K562 (cell line): ENCODE results near the gene TGOLN2. TPM values are rescaled to one million over a fixed set of nuclear protein-coding genes. Genes with fewer than 3 reads are reported as not detected.
"Not testable (repeated sequence)": the region's sequence is repeated elsewhere in the genome, so short reads cannot be mapped to it uniquely, and the experiment has no call there.

Source experiments
- ATAC-seq: fragments of 200-7000 bp; cut with Tn5 transposase; 3 replicates; pipeline ENCODE4 v1.9.1; 2020; ENCODE audit warnings: moderate library complexity
- BruUV-seq: library from RNA; stranded (reverse); fragments of 400-500 nt; replicated peaks from 2 replicates; lab custom pipeline; 2021; lab: Mats Ljungman, UMichigan
- CTCF ChIA-PET: fragments of 300-600 bp; formaldehyde crosslinking; extraction: SDS; loops from one replicate; lab custom pipeline; 2021; ENCODE audit warnings: low intra/inter-chr PET ratio; lab: Yijun Ruan, JAX
- POLR2A ChIA-PET: fragments of 300-600, 350-650 bp; sonication (Branson Sonifier 250); formaldehyde crosslinking; extraction: SDS; loops from one replicate; lab custom pipeline; 2021; ENCODE audit warnings: antibody characterized with exemption, inconsistent platforms; lab: Yijun Ruan, JAX
- DNase-seq, 4 experiments: peaks; one replicate each; pipeline versions ENCODE4 v3.0.0 to v3.0.0-alpha.2; 2011 to 2018; ENCODE audit warnings: low spot score in 3 of 4, mixed read lengths in 3 of 4; ENCODE audit errors: extremely low read depth in 1 of 4
- FAIRE-seq: peaks from 2 replicates; lab custom pipeline; 2011; peaks lifted over from hg19 to GRCh38; lab: Jason Lieb, UNC
- H2AFZ ChIP-seq: 2 replicates; pipeline ENCODE4 v1.6.0; 2011; ENCODE audit warnings: low read depth, low read length, control low read depth, inconsistent platforms
- H3K27ac ChIP-seq: fragments of 200-600 bp; 3 replicates; pipeline ENCODE4 v1.8.0; 2011; ENCODE audit warnings: low read depth, mild to moderate bottlenecking, control low read depth, inconsistent platforms, low read length, moderate library complexity, mixed read lengths; ENCODE audit errors: extremely low read depth
- H3K27me3 ChIP-seq, 2 experiments: fragments of 300-600 bp in 1 of 2; 2 replicates in 1 of 2; 3 replicates in 1 of 2; pipeline versions ENCODE4 v1.6.0 to v1.8.0; 2011; ENCODE audit warnings: inconsistent platforms in 2 of 2, low read length in 2 of 2, mild to moderate bottlenecking in 1 of 2, mixed read lengths in 1 of 2, moderate library complexity in 1 of 2; ENCODE audit not compliant: control insufficient read depth in 2 of 2, insufficient read depth in 2 of 2
- H3K36me3 ChIP-seq: fragments of 300-600 bp; 3 replicates; pipeline ENCODE4 v1.8.0; 2011; ENCODE audit warnings: mild to moderate bottlenecking, low read length, inconsistent platforms; ENCODE audit not compliant: control insufficient read depth, insufficient read depth
- H3K4me1 ChIP-seq, 2 experiments: fragments of 200-600 bp in 1 of 2; replicated peaks in 1 of 2; 2 replicates in 1 of 2; 3 replicates in 1 of 2; pipeline versions ENCODE4 v1.5.1 to v1.8.0; 2011; ENCODE audit warnings: inconsistent platforms in 2 of 2, low read length in 2 of 2, mild to moderate bottlenecking in 1 of 2, mixed read lengths in 1 of 2, moderate library complexity in 1 of 2; ENCODE audit not compliant: control insufficient read depth in 2 of 2, insufficient read depth in 2 of 2
- H3K4me2 ChIP-seq: 2 replicates; pipeline ENCODE4 v1.6.1; 2011; ENCODE audit warnings: low read length, control low read depth, inconsistent platforms, mixed read lengths; ENCODE audit not compliant: insufficient read depth
- H3K4me3 ChIP-seq: fragments of 200-600 bp; sonication (generic), shearing (Covaris generic); 2 replicates; pipeline ENCODE4 v1.5.1; 2016; ENCODE audit warnings: control low read depth, inconsistent platforms
- H3K79me2 ChIP-seq: fragments of 200-600 bp; 3 replicates; pipeline ENCODE4 v1.8.0; 2011; ENCODE audit warnings: low read length, inconsistent platforms; ENCODE audit not compliant: control insufficient read depth, insufficient read depth
- H3K9ac ChIP-seq, 2 experiments: 2 replicates each; pipeline versions ENCODE4 v1.6.0 to v1.6.1; 2011; ENCODE audit warnings: low read depth in 2 of 2, low read length in 2 of 2, control low read depth in 1 of 2, inconsistent platforms in 1 of 2, mild to moderate bottlenecking in 1 of 2, mixed read lengths in 1 of 2; ENCODE audit not compliant: insufficient read depth in 1 of 2
- H3K9me1 ChIP-seq: one replicate; pipeline ENCODE4 v1.6.0; 2011; ENCODE audit warnings: inconsistent platforms, mild to moderate bottlenecking, low read length, moderate library complexity; ENCODE audit not compliant: control insufficient read depth, insufficient read depth
- H3K9me3 ChIP-seq: replicated peaks from 2 replicates; pipeline ENCODE4 v1.5.1; 2011; ENCODE audit warnings: low read depth, low read length, inconsistent platforms; ENCODE audit not compliant: control insufficient read depth, insufficient read depth
- H4K20me1 ChIP-seq: replicated peaks from 2 replicates; pipeline ENCODE4 v1.6.1; 2011; ENCODE audit warnings: low read length, inconsistent platforms, mixed read lengths; ENCODE audit not compliant: control insufficient read depth, insufficient read depth
- ELF2 ChIP-seq: fragments of 250-450 bp; sonication (Bioruptor Pico); IDR thresholded peaks from 2 replicates; pipeline ENCODE4 v1.5.0; 2021; ENCODE audit warnings: mild to moderate bottlenecking
- EP300 ChIP-seq: IDR thresholded peaks from 2 replicates; pipeline ENCODE4 v1.6.1; 2012; ENCODE audit warnings: low read length, improper control_type of control experiment
- MTA3 ChIP-seq: fragments of 450-650 bp; formaldehyde crosslinking; IDR thresholded peaks from 2 replicates; pipeline ENCODE4 v1.6.1; 2017; ENCODE audit warnings: mild to moderate bottlenecking, borderline replicate concordance
- MXI1 ChIP-seq: IDR thresholded peaks from 2 replicates; pipeline ENCODE4 v1.6.1; 2011; ENCODE audit warnings: low read depth, mild to moderate bottlenecking, improper control_type of control experiment, low read length
- TAF9B ChIP-seq: fragments of 450-650 bp; IDR thresholded peaks from 2 replicates; pipeline ENCODE4 v1.6.1; 2018; ENCODE audit warnings: mild to moderate bottlenecking; ENCODE audit not compliant: partially characterized antibody
- TCF7 ChIP-seq: sonication (generic); IDR thresholded peaks from 2 replicates; pipeline ENCODE4 v1.6.1; 2016; ENCODE audit warnings: antibody characterized with exemption, borderline replicate concordance
- ZFP30 ChIP-seq: fragments of 250-450 bp; sonication (Bioruptor Pico); IDR thresholded peaks from 2 replicates; pipeline ENCODE4 v1.8.0; 2022; ENCODE audit warnings: moderate library complexity, mild to moderate bottlenecking, inconsistent platforms, borderline replicate concordance
- ZFPM2 ChIP-seq: fragments of 250-450 bp; sonication (Bioruptor Pico); IDR thresholded peaks from 2 replicates; pipeline ENCODE4 v1.5.1; 2022; ENCODE audit warnings: mild to moderate bottlenecking
- WGBS: fragments of 100-300 bp; shearing (Covaris generic); methylation state at CpG from one replicate; pipeline ENCODE4 v1.1.6; 2016; ENCODE audit warnings: low coverage, mixed read lengths; ENCODE audit not compliant: insufficient coverage; ENCODE audit errors: missing lambda C conversion rate; 5-methylcytosine and 5-hydroxymethylcytosine counted together
- in situ Hi-C: fragments of 300-500 bp; cut with MboI; formaldehyde crosslinking; loops from 4 replicates; pipeline ENCODE4 v1.15.0; 2018; ENCODE audit warnings: inconsistent platforms, mixed read lengths
- intact Hi-C: fragments of 100-400 bp; cut with micrococcal nuclease; formaldehyde crosslinking; loops from 2 replicates; pipeline ENCODE4 v1.14.2; 2022
- polyA plus RNA-seq, 8 experiments: library from polyadenylated mRNA; depleted of rRNA in 4 of 8; stranded (reverse) in 5 of 8; unstranded in 3 of 8; fragments of >200 nt; fragmentation: Nextera tagmentation in 2 of 8; fragmentation: Illumina TruSeq in 1 of 8; extraction: Ambion mirVana in 2 of 8; extraction: Trizol in 1 of 8; gene quantifications; 2 replicates each; pipeline versions ENCODE4 v1.2.1 to v1.2.3, GENCODE V29; 2011 to 2014; ENCODE audit warnings: inconsistent platforms in 1 of 8, missing spikeins in 1 of 8
- total RNA-seq, 7 experiments: library from RNA; depleted of rRNA in 6 of 7; stranded (reverse); fragments of >200 nt in 6 of 7; fragmentation: Illumina TruSeq in 2 of 7; extraction: Trizol in 2 of 7; gene quantifications; 2 replicates each; pipeline versions ENCODE4 v1.2.1 to v1.2.3, GENCODE V29; 2011 to 2021; ENCODE audit warnings: low replicate concordance in 1 of 7
- TF ChIP-seq, protein P1 (sequence below): fragments of 250-450 bp; sonication (Bioruptor Pico); IDR thresholded peaks from 2 replicates; pipeline ENCODE4 v1.8.0; 2022; ENCODE audit warnings: inconsistent platforms, mild to moderate bottlenecking, moderate library complexity, borderline replicate concordance

The TGOLN2 gene
- total and polyA plus RNA-seq, 9 of the 15 experiments (the other 6 are each of a cell fraction or from before 2014, with no cell fraction given), result 13.0 to 66.5 (median 35.9) TPM

DNA sequence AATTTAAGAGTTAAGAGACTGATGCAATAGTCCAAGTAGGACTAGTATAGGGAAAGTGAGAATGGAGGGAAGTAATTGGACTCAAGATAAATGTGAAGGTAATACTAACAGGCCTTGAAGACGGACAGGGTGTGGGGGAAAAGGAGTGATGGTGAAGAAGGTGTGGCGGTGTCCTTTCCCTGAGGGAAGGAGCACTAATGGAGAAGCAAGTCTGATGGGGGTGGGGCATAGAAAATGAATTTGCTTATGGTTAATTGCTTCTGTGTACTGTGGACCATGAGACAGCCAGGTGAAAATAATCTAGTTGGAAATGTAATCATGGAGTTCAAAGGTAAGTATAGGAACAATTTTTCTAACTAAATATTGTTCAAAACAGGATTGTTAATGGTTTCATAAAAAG is 7.1 kb upstream of the TGOLN2 start:
- CTCF ChIA-PET, result no interaction called here
- in situ Hi-C loops (no loop called here), intact Hi-C loops (no loop called here)

DNA sequence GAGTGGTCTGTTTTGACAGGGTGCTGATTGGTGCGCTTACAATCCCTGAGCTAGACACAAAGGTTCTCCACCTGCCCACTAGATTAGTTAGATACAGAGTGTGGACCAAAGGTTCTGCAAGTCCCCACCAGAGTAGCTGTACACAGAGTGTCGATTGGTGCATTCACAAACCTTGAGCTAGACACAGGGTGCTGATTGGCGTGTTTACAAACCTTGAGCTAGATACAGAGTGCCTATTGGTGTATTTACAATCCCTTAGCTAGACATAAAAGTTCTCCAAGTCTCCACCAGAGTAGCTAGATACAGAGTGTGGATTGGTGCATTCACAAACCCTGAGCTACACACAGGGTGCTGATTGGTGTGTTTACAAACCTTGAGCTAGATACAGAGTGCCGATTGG is 6.1 kb upstream of the TGOLN2 start:
- H2AFZ ChIP-seq, H3K9me3 ChIP-seq, intact Hi-C loops, H4K20me1 ChIP-seq, H3K27ac ChIP-seq, CTCF ChIA-PET, FAIRE-seq, H3K27me3 ChIP-seq, ATAC-seq, H3K4me3 ChIP-seq, in situ Hi-C loops, H3K79me2 ChIP-seq, H3K36me3 ChIP-seq, H3K4me2 ChIP-seq, DNase-seq, H3K9me1 ChIP-seq, BruUV-seq, H3K9ac ChIP-seq: not testable (repeated sequence)
- H3K4me1 ChIP-seq, result peaks cover 7 to 12% of the 10 kb centered on the region in 2 experiments; a peak in 4 of 5 replicates
- 61% methylated on average over 3 of the region's 4 CpGs for WGBS
- POLR2A ChIA-PET, result interaction anchor here (0.6 to 1.1 kb wide), 2 partner anchors 43 to 59 kb away, joined by 3 read pairs; no protein-coding TSS in a partner anchor

More for the DNA sequence above, 7.1 kb upstream of the TGOLN2 start:
- 60% methylated on average over 2 of the region's 2 CpGs for WGBS
- Histone ChIP-seq H3K9me1 (no peaks in the 10 kb centered on the region), H3K27me3 (no peaks in the 10 kb centered on the region), H2AFZ (no peak overlapping the region), H3K79me2 (no peaks in the 10 kb centered on the region), H3K4me3 (no peak overlapping the region), H3K9me3 (no peaks in the 10 kb centered on the region), H3K36me3 (no peaks in the 10 kb centered on the region), H3K4me1 (peaks cover 0 to 3% of the 10 kb centered on the region in 2 experiments; a peak in 2 of 5 replicates), H4K20me1 (no peaks in the 10 kb centered on the region), H3K4me2 (no peak overlapping the region), H3K27ac (no peak overlapping the region), H3K9ac (no peak overlapping the region)
- ATAC-seq (no peak), DNase-seq (no peak), FAIRE-seq (no peak)
- BruUV-seq, result no TSS peak
- POLR2A ChIA-PET, result no interaction called here
- TF ChIP-seq MTA3, result no peak
- no peak for TF ChIP-seq EP300
- TF ChIP-seq ZFP30 (CRISPR knock-in tag), result no peak
- TF ChIP-seq ELF2 (CRISPR knock-in tag), result no peak
- TF ChIP-seq TAF9B, result no peak
- no peak for TF ChIP-seq TCF7
- TF ChIP-seq ZFPM2, result no peak
- no peak for TF ChIP-seq MXI1
- TF ChIP-seq, protein P1, sequence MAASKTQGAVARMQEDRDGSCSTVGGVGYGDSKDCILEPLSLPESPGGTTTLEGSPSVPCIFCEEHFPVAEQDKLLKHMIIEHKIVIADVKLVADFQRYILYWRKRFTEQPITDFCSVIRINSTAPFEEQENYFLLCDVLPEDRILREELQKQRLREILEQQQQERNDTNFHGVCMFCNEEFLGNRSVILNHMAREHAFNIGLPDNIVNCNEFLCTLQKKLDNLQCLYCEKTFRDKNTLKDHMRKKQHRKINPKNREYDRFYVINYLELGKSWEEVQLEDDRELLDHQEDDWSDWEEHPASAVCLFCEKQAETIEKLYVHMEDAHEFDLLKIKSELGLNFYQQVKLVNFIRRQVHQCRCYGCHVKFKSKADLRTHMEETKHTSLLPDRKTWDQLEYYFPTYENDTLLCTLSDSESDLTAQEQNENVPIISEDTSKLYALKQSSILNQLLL (CRISPR knock-in tag), result no peak
